ENCODE measurements around the gene BAIAP2.

The BAIAP2 gene

DNA sequence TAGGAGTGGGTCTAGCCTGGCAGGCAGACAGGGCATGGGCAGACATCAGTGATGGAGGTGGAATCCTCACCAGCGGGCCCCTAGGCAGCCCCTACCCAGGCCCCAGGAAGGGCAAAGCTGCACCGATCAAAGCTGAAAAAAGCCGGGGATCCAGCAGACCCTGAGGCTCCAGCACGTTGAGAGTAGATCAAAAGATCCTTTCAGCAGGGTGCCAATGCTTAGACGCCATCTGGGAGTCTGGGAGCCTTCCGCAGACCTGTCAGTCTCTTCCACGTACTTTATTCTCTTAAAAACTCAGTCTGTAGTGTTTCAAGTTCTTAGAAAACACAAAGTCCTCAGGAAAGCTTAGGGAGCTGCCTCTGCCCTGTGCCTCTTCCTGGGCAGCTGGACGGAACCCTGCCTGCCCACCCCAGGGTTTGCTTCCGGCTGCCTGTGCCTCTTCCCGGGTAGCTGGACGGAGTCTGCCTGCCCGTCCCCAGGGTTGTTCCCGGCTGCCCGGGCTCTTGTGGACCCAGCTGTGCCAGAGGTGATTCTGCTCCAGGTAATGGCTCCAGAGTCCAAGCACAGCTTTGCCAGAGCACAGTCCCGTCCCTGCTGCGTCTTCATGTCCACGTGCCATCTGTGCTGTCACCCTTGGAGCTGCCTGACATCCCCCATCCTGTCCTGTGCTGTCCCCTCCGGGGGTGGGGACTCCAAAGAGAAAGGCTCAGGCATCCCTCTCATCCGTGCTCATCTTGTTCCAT is 79.6 kb downstream of the BAIAP2 start:
- DNase-seq, result no peak

DNA sequence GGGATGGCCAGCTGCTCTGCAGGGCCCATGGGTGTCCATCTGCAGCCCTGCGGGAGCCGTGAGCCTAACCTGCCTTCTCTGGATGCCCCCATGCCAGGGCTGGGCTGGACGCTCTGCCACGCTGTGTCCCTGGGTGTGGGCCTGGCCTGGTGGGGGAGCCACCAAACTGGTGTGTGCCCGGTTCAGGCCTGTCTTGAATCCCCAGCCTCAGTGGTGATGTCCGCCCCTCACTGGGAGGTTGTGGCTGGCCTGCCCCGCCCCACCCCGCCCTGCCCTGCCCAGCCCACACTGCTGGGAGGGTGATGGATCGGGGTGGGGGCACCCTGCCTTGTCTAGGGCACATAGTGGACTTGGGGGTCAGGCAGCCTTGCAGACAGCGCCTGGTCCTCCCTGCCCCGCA is 80.3 kb downstream of the BAIAP2 start:
- DNase-seq, result no peak

DNA sequence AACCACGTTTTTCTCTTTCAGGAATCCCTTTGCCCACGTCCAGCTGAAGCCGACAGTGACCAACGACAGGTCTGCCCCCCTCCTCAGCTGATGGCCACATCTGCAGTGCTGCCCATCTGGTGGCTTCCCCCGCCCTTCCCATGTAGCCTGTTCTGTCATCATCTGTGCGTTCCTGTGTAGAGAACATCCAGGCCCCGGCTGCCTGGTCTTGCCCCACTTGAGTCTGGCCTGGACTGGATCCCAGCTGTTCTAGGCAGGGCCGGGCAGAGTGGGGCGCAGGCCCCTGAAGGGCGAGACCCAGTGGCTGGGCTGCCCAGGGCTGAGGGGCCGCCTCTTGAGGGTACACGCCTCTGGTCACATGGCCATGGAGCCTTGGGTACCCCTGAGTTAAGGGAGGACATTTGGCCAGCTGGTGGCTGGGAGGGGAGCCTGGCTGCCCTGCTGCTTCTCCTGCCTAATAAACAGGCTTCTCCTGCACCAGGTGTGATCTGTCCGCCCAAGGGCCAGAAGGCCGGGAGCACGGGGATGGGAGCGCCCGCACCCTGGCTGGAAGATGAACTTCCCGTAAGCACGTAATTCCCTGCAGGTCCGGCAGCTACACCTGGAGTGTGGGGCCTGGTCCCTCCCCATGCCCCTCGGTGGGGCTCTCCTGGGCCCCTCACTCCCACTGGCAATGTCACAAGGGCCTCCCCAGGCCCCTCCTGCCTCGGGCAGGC is 81.0 kb downstream of the BAIAP2 start:
- no peak for DNase-seq

DNA sequence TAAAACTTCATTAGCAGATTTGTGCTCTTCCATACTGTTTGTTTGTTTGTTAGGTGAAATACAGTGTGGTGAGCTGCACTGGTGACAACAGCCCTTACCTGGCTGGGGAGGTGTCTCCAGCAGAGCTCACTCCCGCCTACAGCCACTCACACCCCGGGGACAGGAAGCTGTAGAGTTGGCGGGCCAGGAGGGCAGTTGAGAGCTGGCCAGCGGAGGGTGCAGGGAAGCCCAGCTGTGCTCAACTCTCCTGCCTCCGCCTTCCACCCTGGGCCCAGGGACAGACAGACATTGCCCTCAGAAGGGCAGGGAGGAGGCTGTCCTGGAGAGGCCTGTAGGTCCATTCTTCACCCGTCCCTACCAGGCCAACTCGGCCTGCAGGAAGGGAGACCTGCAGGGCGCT is 81.8 kb downstream of the BAIAP2 start:
- DNase-seq, result no peak

DNA sequence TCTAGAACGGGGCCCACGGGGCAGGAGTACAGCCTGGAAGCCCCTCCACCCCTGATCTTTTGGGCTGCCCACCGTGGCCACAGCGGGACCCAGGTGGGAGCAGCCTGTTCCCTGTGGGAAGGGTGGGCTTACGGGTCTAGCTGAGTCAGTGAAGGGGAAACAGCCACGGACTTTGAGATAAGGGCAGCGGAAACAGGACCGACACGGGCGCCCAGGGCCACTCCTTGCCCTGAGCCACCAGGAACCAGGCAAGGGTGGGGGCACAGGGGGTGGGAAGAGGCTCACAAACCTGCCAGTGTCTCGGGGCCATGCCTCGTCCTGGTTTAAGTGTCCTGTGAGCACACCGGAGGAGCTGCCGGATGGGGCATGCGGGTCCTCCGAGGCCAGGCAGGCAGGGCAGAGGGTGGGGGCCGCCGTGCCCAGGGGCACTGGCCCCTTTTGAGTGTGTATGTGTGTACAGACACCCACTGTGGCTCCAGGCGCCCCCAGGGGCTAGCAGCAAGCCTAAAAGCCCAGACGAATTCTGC is 82.8 kb downstream of the BAIAP2 start:
- DNase-seq, result no peak

DNA sequence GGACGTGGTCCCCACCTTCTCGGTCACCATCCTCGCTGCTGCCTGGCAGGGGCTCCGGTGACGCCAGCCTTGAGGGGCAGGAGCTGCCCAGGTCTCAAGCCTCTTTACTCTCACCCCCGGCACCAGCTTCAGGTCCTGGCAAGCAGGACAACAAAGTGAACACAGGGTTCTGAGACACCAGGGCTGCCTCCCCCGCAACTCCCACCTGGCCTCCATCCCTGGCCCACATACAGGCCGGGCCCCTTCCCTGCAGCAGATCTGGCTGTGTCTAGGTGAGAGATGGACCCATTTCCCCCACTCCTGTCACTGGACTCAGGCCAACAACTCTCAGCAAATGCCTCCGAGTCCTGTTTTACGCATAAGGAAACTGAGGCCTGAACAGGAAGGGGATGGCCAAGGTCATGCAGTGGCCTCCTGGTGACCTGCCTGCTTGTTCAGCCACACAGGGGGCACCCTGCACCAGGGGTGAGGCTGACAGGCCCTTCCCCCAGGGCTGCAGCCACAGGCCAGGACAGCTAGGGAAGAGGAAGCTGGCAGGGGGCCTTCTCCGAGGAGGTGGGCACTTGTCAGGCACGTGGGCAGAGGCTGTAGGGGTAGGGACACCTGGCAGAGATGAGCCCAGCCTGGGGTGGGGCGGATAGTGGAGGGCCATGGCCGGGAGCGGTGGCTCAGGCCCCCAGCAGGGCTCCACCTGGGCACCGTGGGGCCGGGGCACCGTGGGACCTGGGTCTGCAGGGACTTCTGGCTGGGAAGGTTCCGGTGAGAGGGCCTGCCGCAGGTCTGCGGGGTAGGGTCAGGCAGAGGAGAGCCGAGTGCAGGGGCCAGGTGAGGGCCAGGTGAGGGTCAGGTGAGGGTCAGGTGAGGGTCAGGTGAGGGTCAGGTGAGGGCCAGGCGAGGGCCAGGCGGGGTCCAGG is 83.6 kb downstream of the BAIAP2 start:
- no peak for DNase-seq

DNA sequence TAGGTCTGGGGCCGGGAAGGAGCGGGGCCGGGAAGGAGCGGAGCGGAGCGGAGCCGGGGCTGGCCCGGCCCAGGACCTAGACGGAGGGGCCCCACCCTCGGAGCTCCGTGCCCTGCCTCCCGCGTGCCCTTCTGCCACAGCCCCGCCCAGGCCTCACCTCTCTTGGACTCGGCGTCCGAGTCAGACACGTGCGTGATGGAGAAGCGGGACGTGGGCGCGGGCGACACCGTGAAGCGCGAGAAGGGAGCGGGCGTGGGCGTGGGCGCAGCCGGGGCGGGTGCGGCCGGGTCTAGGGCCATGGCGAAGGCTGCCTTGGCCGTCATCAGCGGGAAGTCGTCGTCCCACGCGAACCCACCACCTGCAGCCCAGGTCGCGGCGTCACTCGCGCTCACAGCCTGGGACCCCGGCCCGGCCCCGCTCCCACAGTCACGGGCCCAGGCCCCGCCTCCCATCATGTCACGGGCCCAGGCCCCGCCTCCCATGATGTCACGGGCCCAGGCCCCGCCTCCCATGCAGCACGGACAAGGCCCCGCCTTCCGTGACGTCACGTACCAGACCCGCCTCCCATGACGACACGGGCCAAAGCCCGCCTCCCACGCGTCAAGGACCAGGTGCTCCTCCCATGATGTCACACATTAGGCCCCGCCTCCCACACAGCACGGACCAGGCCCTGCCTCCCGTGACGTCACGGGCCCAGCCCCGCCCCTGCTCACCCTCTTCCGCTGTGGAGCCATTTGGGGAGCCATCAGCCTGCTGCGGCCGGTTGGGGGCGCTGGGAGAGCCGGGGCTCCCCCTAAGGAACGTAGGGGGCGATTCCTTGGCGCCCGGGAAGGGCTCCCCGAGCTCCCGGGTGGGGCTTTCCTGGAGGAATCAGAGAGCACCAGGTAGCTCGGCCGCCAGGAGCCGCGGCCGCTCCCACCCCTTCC is 84.5 kb downstream of the BAIAP2 start:
- peak; percentile 94 to 98 for DNase-seq

DNA sequence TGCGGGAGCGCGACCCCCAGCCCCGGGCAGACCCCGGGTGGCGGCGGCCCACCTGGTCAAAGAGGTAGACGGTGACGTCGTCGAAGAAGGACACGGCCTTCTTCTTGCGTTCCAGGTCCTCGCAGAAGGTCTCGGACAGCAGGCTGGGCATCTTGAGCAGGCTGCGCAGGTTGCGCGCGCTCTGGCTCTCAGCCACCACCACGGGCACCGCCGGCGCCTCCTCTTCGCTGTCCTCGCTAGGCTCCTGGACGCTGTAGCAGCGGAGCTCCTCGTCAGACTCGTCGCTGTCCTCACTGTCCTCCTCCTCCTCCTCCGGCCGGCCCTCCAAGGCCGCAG is 85.2 kb downstream of the BAIAP2 start:
- peak in 1 of 2 experiments; percentile 52 for DNase-seq

DNA sequence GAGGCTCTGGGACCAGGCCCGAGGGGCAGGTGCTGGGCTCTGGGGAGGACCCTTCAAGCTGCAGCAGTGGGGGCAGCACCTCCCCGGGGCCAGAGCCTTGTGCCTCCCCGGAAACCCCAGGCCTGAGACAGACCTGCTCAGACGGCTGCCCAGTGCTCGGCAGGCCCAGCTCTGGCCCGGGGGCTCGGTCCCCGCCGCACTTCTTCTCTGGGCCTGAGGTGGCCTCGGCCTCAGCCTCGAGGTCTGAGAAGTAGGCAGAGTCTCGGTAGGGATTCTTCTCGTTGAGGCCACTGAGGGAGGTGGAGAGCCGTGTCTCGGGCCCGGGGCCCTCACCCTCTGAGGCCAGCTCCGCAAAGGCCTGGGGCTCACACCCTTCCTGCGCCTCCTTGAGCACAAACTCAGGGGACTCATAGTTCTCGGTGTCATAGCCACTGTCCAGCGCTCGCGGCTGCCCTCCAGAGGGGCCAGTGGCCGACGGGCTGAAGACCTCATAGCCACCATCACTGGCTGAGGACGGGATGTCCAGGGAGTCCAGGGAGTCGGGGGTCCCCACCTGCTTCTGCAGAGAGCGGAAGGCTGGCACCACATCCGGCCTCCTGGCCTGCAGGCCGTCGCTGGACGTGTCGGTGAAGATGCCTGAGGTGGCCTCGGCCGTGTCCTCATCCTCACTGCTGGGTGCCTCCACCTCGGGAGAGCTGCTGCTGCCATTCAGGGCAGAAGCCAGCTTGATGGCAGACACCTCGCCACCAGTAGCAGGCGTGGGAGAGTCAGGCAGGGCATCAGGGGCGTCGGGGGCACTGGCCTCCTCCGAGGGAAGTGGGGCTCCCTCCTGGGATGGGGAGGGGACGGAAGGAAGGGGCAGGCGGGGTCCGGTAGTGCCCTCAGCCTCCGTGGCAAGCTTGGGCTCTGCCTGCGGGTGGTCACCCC is 86.0 kb downstream of the BAIAP2 start:
- DNase-seq, result no peak

DNA sequence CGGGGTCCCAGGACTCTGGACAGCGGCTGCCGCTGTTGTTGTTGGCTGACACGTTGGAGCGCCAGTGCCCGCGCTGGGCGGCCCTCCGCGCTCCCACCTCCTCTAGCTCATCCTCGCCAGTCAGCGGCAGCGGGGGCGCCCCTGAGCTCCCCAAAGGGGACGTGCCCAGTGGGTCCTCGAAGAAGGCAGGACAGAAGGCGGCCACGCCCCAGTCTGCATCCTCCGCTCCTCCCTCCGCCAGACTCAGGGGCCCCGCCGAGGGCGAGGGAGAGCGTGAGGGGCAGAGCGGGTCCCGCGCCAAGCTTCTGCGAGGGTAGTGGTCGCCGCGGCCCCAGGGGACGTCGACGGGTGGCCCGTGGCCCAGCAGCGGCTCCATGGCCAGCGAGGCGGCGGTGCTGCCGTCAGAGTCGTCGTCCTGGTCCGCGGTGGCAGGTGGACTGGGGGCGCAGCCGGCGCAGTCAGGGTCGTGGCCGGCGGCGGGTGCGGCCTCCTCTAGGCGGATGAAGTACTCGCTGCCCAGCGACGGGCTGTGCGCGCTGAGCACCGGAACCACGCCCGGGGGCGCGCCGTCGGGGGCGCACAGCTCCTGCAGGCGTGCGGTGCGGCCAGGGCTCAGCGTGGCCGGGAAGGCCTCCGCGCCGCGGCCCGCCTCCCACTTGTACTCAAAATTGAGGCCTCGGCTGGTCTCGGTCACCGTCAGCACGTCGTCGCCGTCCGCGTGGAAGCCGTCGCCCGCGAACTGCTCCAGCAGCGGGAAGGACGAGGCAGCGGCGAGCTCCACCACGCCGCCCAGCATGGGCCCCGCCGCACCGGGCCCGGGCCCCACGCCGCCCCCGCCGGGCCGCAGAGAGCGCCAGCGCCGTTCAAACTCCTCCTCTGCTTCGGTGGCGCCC is 87.1 kb downstream of the BAIAP2 start:
- no peak for DNase-seq

DNA sequence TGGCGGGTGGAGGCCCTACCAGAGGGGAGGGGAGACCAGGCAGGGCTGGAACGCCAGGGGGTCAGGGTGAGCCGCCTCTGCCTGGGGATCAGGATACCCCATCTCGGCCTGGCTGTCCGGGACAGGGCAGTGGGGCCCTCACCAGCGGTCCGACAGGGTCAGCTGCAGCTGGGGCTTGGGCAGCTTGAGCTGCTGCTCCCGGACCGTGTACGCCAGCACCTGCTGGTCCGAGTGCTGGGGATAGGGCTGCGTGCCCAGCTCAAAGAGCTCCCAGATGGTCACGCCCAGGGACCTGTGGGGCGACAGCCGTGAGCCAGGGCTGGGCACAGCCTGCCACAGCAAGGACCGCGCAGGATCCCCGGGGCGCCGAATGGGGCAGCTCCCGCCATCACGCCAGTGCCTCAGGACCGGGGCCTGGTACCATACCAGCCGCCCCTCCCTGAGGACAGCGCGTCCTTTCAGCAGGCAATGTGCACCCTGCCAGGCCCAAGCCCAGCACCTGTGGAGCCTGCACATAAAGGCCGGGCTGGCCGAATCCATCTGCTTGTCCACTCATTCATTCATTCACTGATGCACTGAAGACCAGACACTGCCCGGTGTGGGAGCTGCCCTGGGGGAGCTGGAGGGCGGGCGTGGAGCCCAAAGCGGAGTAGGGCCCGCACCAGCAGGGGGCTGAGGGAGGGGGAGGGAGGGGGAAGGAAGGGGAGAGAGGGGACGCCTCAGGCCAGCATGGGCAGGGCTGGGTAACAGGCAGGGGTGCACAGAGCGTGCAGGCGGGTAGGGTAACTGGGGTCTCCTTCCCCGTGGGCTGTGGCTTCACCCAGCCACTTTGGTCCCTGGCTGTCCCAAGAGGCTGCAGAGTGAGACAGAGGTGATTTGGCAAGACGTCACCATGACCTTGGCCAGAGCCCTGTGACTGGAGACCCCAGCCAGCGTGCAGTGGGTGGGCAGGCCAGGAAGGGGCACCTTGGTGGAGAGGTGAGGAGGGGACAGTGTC is 88.4 kb downstream of the BAIAP2 start:
- peak in 1 of 2 experiments; percentile 26 for DNase-seq

DNA sequence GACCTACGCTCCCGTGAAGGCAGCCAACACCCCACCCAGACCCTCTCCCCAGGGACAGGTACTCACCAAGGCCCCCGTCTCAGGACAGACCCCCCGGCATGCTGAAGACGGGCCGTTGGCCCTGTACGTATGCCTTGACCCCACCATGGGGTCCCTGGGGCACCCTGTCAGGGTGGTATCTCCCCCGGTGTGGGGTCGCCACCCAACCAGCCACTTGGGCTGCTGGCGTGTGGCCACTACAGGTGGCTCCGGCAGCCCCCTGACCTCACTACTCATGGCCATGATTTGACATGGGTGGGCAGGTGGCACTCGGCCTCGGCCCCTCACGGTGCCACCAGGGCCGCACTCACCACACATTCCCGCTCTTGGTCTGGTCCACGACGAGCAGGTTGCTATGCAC is 89.4 kb downstream of the BAIAP2 start:
- DNase-seq, result no peak

DNA sequence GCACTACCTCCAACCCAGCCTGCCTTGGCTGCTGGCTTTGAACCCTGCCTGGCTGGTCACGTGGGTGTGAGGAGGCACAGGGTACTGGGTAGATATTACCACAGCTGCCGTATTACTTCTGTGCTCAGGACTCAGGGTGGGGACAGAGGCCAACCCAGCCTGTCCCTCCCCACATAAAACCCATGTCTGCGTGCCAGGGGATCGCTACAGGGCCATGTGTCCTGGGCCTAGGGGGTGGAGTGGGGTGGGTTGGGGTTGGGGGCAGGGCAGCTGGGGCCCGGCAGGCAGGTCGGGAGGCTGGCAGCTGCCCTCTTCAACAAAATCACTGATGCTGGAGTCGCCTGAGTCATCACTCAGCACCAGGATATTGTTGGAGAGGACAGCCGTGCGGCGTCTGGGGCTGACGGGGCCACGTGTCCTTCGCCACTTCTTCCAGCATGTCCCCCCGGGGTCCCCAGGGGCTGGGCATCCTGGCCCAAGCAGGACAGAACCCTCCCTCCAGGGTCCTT is 90.7 kb downstream of the BAIAP2 start:
- peak; percentile 72 to 88 for DNase-seq

DNA sequence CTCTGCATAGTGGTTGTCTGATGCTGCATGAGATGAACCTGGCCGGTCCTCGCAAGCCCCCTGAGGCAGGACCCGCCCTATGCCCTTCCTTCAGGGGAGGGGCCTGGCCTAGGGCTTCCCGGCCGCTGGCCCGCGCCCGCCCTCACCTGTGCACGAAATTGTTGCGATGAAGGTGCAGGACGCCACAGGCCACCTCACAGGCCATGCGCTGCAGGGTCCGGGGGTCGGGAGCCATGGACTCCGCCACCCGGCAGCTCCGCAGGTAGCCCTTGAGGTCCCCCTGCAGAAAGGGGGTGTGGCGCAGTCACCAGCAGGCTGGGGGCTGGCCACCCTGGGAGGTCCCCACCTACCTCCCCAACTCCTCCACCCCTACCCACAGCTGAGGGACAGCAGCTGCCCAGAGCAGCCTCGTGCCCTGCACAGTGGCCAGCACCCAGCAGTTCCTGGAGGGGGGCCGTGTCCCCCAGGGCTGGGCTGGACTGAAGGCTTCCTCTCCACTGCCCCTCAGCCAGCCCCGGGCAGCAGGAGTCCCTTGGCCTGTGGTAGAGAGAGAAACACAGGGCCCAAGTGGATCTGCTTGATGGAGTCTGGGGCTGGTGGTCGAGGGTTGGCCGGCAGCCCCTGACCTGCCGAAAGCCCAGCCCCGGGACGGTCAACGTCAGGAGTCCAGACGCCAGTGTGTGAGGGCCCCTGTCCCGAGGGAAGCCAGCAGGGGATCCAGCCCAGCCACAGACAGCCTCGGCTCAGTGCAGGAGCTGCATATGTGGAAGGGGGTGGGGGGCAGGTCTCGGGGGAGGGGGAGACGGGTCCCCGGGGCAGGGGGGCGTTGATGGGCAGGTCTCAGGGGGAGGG is 91.6 kb downstream of the BAIAP2 start:
- DNase-seq, result no peak

DNA sequence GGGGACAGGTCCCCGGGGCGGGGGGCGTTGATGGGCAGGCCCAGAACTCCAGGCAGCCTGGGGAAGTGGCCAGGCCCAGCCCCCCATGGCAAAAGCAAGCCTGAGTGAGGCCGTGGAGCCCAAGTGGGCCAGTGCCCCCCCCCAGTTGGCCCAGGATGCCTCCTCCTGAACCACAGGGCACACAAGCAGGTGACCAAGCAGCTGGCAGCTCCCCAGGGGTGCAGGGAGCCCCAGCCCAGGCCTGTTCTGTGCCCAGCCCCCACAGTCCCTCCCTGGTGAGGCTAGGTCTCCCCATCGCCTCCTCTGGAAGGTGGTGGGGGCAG is 92.1 kb downstream of the BAIAP2 start:
- no peak for DNase-seq

DNA sequence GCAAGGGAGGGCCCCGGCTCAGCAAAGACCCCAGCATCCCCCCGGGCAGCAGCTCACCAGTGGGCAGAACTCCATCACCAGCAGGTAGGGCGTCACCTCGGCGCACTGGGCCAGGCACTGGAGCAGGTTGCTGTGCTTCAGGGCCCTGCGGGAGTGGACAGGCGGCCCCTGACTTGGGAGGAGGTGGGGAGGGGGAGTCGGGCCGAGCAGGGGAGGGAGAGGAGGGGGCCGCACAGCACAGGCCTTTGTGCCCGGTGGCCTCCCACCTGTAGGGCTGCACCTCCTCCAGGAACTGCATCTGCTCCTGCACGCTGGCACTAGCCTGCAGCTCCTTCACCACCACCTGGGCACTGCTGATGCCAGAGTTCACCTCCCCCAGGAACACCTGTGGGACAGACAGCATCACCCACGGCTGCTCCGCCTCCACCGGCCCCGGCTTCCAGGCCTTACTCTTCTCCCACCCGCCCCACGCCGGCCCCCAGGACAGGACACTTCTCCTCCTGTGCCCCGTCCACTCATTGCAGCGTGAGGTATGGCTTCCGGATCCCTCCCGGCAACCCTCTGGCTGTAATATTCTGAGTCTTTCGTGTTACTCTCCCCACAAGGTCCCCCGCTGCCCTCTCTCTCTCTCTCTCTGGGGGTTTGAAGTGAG is 92.7 kb downstream of the BAIAP2 start:
- DNase-seq, result no peak

DNA sequence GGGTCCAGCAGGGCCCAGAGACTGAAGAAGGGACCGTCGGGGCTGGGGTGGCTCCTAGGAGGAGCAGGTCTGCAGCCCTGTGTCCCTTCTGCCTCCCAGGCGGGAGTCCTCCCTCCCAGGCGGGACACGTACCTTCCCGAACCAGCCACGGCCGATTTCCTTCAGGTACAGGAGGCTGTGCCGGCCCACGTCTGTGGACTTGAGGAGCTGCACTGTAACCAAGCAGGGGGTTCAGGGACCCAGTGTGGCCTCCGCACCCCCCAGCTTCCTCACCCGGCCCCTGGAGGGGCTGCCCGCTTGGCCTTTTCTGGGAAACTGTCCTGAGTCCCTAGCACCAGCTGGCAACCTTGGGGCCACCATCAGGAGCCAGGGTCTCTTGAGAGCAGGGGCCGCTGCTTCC is 93.4 kb downstream of the BAIAP2 start:
- DNase-seq, result no peak

Data from SHP77 (cell line).